ENCODE results near the gene OLFML1. TPM values are rescaled to one million over a fixed set of nuclear protein-coding genes. Genes with fewer than 3 reads are reported as not detected.

OLFML1 gene
- total and polyA plus RNA-seq, 10 donors: 2.6 to 23.8 (median 9.2) TPM

DNA sequence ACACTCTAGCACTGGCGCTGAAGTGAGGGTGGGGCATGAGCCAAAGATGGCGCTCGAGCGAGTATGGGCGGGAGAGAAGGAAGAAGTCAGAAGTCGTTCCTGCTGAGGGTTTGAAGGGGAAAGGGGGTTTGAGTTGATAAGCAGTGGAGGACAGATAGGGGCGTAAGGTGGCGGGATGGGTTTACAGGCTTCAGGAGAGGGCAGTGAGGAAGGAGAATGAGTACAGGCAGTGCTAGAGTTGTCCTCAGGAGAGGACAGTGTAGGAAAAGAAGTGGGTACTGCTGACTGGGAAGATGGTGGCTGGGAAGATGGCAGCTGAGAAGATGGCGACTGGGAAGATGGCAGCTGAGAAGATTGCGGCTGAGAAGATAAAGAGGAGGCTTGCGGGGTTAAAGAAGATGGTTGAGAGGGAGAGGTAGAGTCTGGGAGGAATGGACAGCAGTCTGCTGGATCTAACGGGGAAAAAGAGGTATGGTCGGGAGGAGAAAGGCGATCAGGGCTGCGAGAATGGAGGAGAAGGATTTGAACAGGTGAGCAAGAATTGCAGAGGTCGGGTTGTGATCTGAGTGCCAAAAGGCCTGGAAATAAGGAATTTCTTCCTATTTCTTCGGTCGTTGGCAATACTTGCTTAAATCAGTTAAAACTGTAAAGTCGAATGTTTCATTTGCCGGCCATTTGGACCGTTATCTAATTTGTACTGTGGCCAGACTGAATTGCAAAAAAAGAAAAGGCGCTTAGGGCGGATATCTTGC is 33.7 kb downstream of the OLFML1 start:
- H3K27ac ChIP-seq: peak overlapping the region in 4 of 8 donors; percentile 73 to 85 (median 78)
- no peaks in the 10 kb centered on the region for H3K36me3 ChIP-seq
- WGBS, 5 donors: 90 to 95% (median 94%) methylated on average over 23 of the region's 23 CpGs
- peaks cover 8 to 80% (median 59%) of the 10 kb centered on the region in 6 donors for H3K4me1 ChIP-seq
- no peak overlapping the region for H3K4me3 ChIP-seq
- intact Hi-C loops (cut with DNase I; ENCODE audit: low total_unique reads): no loop called here
- TF ChIP-seq POLR2AphosphoS5 (IDR thresholded peaks at IDR 0.05) (no peak), POLR2A (IDR thresholded peaks at IDR 0.05) (no peak)
- TF ChIP-seq, protein P1, sequence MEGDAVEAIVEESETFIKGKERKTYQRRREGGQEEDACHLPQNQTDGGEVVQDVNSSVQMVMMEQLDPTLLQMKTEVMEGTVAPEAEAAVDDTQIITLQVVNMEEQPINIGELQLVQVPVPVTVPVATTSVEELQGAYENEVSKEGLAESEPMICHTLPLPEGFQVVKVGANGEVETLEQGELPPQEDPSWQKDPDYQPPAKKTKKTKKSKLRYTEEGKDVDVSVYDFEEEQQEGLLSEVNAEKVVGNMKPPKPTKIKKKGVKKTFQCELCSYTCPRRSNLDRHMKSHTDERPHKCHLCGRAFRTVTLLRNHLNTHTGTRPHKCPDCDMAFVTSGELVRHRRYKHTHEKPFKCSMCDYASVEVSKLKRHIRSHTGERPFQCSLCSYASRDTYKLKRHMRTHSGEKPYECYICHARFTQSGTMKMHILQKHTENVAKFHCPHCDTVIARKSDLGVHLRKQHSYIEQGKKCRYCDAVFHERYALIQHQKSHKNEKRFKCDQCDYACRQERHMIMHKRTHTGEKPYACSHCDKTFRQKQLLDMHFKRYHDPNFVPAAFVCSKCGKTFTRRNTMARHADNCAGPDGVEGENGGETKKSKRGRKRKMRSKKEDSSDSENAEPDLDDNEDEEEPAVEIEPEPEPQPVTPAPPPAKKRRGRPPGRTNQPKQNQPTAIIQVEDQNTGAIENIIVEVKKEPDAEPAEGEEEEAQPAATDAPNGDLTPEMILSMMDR (IDR thresholded peaks at IDR 0.05 in 8 of 11, conservative IDR thresholded peaks at IDR 0.05 in 3 of 11): no peak
- no peak for DNase-seq
- H3K9me3 ChIP-seq: no peaks in the 10 kb centered on the region
- peaks cover 0 to 10% (median 6%) of the 10 kb centered on the region in 7 donors for H3K27me3 ChIP-seq (replicated peaks in 1 of 7)

DNA sequence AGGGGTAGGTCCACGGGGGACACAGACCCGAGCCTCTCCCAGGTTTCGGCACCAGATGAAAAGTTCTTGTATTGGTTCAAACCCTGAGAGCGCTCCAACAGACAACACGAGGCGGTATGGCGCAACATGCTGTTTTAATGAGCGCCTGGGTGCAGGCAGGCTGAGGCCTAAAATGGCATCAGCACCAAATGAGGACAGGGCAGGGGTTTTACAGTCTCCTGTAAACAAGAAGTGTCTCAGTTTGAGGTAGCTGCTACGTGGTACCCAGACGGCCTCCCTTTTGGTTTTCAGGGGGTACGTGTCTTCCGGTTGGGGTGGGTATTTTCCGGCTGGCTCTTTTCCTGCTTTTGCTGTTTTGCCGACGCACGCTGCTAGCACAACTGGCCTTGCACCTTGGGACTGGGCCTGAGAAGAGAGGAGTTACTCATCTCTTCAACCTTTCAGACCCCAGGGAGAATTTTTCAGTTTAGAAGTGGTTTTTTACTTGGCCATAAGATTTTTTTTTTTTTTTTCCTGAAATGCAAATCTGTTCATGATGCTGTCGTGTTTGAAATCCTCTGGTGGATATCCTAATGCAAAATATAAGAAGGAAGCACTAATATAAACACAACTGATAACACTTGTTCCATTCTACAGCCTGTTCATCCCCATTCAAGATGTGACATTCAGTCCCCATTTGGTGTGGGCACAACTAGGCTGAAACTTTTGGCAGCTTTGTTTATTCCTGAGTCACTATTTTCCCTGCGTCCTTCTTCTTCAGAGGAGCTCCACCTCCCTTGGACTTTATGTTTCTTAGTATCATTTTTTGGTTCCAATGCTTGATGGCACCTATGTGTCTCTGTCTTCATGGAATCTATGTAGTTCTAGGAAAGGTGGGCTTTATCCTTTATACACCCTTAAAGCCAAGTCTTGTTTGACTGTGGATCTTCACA is 35.0 kb downstream of the OLFML1 start:
- H3K4me1 ChIP-seq: peaks cover 4 to 79% (median 57%) of the 10 kb centered on the region in 6 donors
- TF ChIP-seq POLR2A (IDR thresholded peaks at IDR 0.05): no peak
- TF ChIP-seq, protein P1 (IDR thresholded peaks at IDR 0.05 in 8 of 11, conservative IDR thresholded peaks at IDR 0.05 in 3 of 11): no peak
- no peak for TF ChIP-seq POLR2AphosphoS5 (IDR thresholded peaks at IDR 0.05)
- WGBS, 5 donors: 62 to 85% (median 65%) methylated on average over 18 of the region's 18 CpGs
- peaks cover 0 to 4% (median 0%) of the 10 kb centered on the region in 7 donors for H3K27me3 ChIP-seq (replicated peaks in 1 of 7)
- intact Hi-C loops (cut with DNase I; ENCODE audit: low total_unique reads): no loop called here
- no peak overlapping the region for H3K4me3 ChIP-seq
- peak overlapping the region; percentile 24 to 85 (median 70) for H3K27ac ChIP-seq
- no peaks in the 10 kb centered on the region for H3K36me3 ChIP-seq
- DNase-seq: no peak
- H3K9me3 ChIP-seq: no peaks in the 10 kb centered on the region

DNA sequence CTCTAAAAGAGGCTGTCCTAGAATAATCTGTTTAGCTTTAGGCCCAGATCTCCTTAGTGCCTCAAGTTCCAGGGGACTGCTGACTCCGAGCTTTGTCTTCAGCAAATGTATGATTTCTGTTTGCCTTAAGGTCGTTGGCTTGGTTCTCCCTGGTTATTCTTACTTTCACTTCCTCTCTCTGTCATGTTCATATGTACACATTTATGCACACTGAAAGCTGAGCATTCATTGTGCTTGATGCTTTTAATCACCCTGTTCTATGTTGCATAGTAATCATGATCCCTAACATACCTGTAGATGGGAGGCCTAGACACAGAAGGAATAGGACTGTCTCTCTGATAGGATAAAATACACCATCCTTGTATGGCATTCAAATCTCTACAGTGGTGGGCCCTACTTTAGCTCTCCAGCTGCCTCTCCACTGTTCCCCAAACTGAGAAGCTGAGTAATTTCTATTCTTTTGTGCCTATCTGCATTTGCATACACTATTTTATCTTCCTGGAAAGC is 35.7 kb downstream of the OLFML1 start:
- Histone ChIP-seq H3K9me3 (no peaks in the 10 kb centered on the region), H3K27ac (peak overlapping the region; percentile 24 to 85 (median 70)), H3K4me1 (peaks cover 0 to 72% (median 53%) of the 10 kb centered on the region in 6 donors), H3K27me3 (replicated peaks in 1 of 7) (peaks cover 0 to 4% (median 0%) of the 10 kb centered on the region in 7 donors), H3K36me3 (no peaks in the 10 kb centered on the region), H3K4me3 (no peak overlapping the region)
- intact Hi-C loops (cut with DNase I; ENCODE audit: low total_unique reads): no loop called here
- no peak for DNase-seq
- WGBS, 5 donors: 0 to 28% (median 0%) methylated on average over 1 to 2 of the region's 2 CpGs
- TF ChIP-seq, protein P1 (IDR thresholded peaks at IDR 0.05 in 8 of 11, conservative IDR thresholded peaks at IDR 0.05 in 3 of 11): no peak
- TF ChIP-seq POLR2AphosphoS5 (IDR thresholded peaks at IDR 0.05): peak in 1 of 3 donors; percentile 26
